IPS-NIHi7 (cell line): ENCODE data around the gene PCNX3.
"Not testable (repeated sequence)": the region's sequence is repeated elsewhere in the genome, so short reads cannot be mapped to it uniquely, and the experiment has no call there.

Experiments
- DNase-seq: peaks from one replicate; pipeline ENCODE4 v3.0.0; 2012; ENCODE audit warnings: mixed read lengths; ENCODE audit errors: extremely low spot score

PCNX3 gene

GRCh38 chr11:65619281-65619928 is 3.8 kb downstream of the PCNX3 start:
- DNase-seq, result no peak

GRCh38 chr11:65620666-65621065 is 5.1 kb downstream of the PCNX3 start:
- DNase-seq, result no peak

DNA sequence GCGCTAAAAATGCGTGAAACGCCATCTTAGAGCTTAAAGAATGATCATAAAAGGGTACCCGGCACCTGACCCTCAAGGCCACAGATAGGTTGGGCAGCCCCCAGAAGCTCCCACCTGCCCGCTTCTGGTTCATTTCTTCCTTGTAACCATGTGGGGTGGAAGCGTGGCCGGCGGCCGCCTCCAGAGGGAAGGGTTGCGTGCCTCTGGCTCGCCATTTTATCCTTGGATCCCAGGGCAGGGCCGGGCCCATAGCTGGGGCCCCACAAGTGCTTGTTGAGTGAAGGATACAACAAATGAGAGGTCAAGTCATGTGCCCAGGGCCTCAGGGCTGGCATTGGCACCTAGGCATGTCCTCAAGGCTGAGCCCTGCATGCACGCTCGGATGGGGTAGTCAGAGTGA is 5.9 kb downstream of the PCNX3 start:
- no peak for DNase-seq

DNA sequence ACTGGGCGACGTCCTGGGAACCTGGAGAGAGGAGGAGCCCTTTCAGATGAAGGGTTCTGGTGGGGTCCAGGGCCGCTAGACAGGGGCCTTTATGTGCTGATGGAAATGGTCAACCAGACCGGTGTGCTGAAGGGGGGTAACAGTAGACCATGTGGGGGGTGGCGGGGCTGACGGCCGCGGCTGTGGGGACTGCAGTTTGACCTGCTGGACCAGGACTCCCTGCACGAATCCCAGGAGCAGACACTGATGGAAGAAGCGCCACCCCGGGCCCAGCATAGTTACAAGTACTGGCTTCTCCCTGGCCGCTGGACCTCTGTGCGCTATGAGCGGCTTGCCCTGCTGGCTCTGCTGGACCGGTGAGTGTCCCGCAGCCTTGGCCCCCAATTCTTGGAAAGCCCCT is 6.4 kb downstream of the PCNX3 start:
- DNase-seq, result no peak

- DNase-seq, result no peak
These were observed 7.6 kb downstream of the PCNX3 start for GRCh38 chr11:65623177-65623576.

GRCh38 chr11:65623852-65624616 is 8.5 kb downstream of the PCNX3 start:
- no peak for DNase-seq

DNA sequence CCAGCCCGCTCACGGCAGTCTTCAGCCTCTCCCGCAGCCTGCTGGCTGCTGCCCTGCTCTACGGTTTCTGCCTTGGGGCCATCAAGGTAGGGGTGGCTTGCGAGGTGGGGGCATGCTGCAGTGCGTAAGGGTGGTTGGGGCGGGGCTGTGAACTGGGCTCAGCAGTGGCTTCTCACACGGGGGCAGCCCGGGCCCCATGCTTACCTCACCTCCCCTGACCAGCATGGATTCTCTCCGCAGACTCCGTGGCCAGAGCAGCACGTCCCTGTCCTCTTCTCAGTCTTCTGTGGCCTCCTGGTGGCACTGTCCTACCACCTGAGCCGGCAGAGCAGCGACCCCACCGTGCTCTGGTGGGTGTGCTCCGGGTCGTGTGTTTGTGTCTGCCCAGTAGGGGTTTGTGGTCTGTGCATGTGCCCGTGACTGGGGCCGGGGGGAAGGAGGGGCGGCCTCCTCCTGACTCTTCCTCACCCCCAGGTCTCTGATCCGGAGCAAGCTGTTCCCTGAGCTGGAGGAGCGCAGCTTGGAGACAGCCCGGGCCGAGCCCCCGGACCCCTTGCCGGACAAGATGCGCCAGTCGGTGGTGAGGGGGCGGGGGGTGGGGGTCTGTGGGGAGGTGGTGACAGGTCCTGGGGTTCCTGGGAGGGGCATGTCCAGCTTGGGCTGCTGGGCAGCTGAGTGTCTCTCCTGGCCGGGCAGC is 9.5 kb downstream of the PCNX3 start:
- no peak for DNase-seq

DNA sequence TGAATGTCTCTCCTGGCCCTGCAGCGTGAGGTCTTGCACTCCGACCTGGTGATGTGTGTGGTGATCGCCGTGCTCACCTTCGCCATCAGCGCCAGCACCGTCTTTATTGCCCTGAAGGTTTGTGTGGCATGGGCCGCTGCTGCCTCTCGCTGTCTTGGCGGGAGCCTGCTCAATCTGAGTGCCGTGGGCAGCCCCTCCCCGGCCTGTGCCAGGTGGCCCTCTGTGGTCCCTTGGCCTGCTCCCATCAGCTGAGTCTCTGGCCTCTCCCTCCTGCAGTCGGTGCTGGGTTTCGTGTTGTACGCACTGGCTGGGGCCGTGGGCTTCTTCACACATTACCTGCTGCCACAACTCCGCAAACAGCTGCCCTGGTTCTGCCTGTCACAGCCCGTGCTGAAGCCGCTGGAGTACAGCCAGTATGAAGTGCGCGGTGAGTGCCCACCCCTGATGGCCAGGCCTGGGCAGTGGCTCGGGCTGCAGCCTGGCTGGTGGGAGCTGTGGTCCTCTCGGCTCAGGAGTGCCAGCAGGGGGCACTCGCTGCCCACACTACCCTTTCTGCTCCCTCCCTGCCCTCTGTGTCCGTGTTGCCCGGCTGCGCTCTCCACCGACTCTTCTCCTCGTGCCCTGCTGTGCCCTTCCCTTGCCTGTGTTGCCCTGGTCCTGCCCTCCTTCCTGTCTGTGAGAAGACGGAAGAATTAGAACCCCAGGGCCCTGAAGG is 10.2 kb downstream of the PCNX3 start:
- DNase-seq, result peak; percentile 73

GRCh38 chr11:65627202-65627601 is 11.6 kb downstream of the PCNX3 start:
- DNase-seq, result no peak

GRCh38 chr11:65629579-65629978 is 14.0 kb downstream of the PCNX3 start:
- DNase-seq, result no peak

DNA sequence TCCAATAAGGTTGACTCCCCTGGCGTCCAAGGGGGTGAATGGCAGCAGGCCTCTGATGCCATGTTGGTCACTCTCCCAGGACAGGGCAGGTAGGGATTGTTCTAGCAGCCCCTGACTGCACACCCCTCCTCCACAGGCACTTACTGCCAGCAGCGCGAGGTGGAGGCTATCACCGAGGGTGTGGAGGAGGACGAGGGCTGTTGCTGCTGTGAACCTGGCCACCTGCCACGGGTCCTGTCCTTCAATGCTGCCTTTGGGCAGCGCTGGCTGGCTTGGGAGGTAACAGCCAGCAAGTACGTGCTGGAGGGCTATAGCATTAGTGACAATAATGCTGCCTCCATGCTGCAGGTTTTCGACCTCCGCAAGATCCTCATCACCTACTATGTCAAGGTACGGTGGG is 14.6 kb downstream of the PCNX3 start:
- no peak for DNase-seq

DNA sequence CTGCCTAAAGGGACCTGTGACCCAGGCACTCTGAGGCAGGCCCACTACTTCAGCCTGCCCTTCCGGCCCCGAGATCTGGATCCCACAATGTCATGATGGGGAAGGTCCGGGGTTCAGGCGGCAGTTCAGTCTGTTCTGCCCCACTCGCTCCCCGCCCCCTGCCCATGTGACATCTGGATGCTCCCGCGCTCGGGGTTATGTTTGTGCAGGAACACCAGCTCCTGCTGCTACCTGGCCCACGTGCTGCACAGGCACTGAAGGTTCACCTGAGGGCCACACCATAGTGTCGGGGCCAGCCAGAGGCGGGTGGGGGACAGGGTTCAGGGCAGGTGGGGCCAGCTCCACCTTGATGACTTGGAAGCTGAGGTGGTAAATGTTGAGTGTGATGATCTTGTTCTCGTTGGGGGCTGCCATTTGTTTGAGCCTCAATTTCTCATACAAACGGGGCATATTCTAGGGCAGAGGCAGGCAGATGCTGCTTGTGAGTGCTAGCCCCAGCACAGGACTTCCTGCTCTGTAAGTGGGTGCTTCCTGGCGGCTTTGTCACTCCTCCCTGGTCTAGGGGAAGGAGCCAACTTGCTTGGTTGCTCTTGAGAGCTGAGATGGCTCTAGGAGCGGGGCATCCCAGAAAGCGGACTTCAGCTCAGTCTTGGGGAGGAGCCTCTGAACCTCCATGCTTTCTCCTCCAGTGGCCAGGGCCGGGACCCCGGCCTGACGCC is 18.0 kb downstream of the PCNX3 start:
- DNase-seq, result no peak

DNA sequence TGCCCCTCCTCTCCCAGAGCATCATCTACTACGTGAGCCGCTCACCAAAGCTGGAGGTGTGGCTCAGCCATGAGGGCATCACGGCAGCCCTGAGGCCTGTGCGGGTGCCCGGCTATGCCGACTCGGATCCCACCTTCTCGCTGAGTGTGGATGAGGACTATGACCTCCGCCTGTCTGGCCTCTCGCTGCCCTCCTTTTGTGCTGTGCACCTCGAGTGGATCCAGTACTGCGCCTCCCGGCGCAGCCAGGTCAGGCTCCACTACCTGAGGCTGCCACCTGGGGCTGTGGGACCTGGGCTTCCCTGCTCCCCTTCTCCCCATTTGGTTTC is 18.5 kb downstream of the PCNX3 start:
- DNase-seq, result no peak

DNA sequence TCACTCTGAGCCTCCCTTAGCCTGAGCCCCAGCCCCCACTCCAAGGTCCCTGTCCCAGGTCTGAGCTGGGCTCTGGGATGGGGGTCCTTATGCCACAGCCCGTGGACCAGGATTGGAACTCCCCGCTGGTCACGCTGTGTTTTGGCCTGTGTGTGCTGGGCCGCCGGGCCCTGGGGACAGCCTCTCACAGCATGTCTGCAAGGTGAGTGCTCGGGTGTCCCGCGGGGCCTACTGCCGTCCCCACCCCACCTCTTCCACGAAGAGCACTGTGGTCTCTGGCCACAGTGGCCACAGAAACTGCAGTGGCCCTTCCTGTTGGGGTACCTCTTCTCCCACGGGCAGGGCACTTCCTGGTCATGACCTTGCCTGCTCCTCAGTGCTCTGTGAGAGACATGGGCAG is 18.9 kb downstream of the PCNX3 start:
- no peak for DNase-seq

GRCh38 chr11:65634905-65635731 is 19.5 kb downstream of the PCNX3 start:
- DNase-seq, result no peak

GRCh38 chr11:65636108-65637031 is 20.8 kb downstream of the PCNX3 start:
- DNase-seq, result no peak

DNA sequence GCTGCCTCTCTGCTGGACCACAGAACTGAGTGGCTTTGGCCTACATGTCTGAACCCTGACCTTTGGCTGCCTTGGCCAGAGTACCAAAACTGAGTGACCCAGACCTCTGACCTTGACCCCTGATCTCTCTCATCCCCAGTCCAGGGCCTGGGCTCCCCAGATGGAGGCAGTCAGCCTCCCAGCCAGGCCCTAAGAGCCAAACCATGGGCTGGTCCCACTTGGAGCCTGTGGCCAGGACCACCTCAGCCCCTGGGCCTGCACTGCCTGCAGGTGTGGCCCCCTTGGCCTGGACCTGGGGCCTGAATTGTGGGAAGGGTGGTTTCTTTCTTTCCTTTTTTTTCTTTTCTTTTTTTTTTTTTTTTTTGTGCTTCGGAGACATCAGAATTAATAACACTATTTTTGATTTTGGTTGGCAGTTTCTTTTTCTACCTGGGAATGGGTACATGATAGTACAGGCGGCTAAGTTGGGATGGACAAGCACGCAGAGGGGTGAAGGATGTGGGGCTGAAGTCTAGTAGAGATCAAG is 21.5 kb downstream of the PCNX3 start:
- no peak for DNase-seq

- peak; percentile 94 for DNase-seq
These were observed 22.3 kb downstream of the PCNX3 start, which contains the start of gene SIPA1 for GRCh38 chr11:65637794-65638419. TSS of gene SIPA1 (plus strand) at chr11:65638101. CDS start at chr11:65640922, 2,821 bp downstream.

DNA sequence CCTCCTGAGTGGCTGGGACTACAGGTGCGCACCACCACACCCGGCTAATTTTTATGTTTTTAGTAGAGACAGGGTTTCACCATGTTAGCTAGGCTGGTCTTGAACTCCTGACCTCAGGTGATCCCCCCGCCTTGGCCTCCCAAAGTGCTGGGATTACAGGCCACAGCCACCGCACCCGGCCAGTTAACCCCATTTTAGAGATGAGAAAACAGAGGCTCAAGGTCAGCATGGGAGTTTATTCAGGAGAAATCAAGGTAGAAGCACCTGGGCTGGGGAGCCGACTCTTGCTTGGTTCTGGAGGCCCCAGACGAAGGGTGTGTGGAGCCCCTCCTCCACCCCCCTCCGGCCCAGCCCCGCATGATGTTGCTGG is 23.6 kb downstream of the PCNX3 start:
- not testable (repeated sequence) for DNase-seq
